Mesothelial cell of epicardium (in vitro differentiated cells): ENCODE measurements around the gene EIF2B5. TPM values are rescaled to one million over a fixed set of nuclear protein-coding genes. Genes with fewer than 3 reads are reported as not detected.
A peak's percentile ranks its signal among the peaks of the same experiment; 100 is the strongest.

Experiments
- DNase-seq, 2 experiments: peaks; one replicate each; pipeline ENCODE4 v3.0.0; 2021; ENCODE audit warnings: low spot score in 2 of 2; ENCODE audit not compliant: unreplicated experiment in 2 of 2
- H3K27ac Mint-ChIP-seq: 2 replicates; pipeline ENCODE4 v1.8.0; 2021; ENCODE audit warnings: mixed read lengths
- H3K27me3 Mint-ChIP-seq: 2 replicates; pipeline ENCODE4 v1.8.0; 2021; ENCODE audit warnings: low read depth, mixed read lengths
- H3K36me3 Mint-ChIP-seq: 2 replicates; pipeline ENCODE4 v1.8.0; 2021; ENCODE audit warnings: mixed read lengths
- H3K4me1 Mint-ChIP-seq: 2 replicates; pipeline ENCODE4 v1.8.0; 2021; ENCODE audit warnings: mixed read lengths
- H3K4me3 Mint-ChIP-seq: 2 replicates; pipeline ENCODE4 v1.8.0; 2021; ENCODE audit warnings: mild to moderate bottlenecking, moderate library complexity, mixed read lengths
- H3K9me3 Mint-ChIP-seq: 2 replicates; pipeline ENCODE4 v1.8.0; 2021; ENCODE audit warnings: mixed read lengths
- total RNA-seq: library from RNA; stranded (reverse); gene quantifications from 3 replicates; pipeline ENCODE4 v1.2.1, GENCODE V29; 2021
- TF ChIP-seq, protein P1 (sequence below): fragments of 200-600 bp; sonication (generic); IDR thresholded peaks from one replicate; pipeline ENCODE4 v1.5.0; 2021; ENCODE audit warnings: antibody characterized with exemption; ENCODE audit not compliant: unreplicated experiment

EIF2B5 gene
- total RNA-seq, 1 donor from 2014 or later, result 42.2 TPM

DNA sequence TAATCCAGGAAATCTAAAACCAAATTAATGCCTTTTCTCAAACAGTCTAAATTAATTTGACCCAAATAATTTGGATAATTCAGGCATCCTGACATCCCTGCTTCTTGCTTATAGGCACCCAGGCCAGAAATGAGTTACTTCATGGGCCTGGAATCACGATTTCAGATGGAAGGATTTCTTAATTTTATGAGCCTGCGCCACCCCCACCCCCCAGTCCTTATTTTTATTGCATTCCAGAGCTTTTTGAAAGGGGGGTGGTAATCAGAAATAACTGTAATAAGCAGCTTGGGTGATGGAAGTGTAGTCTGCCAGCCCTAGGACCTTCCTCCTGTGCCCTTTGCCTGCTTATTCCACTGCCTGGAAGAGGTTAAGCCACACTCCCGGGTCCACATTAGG, 40.8 kb downstream of the EIF2B5 start:
- Mint-ChIP-seq H3K27me3 (no peaks in the 10 kb centered on the region), H3K27ac (peak overlapping the region; percentile 98), H3K9me3 (no peaks in the 10 kb centered on the region), H3K36me3 (peaks cover 30% of the 10 kb centered on the region), H3K4me3 (peak overlapping the region; percentile 86), H3K4me1 (peaks cover 35% of the 10 kb centered on the region)
- TF ChIP-seq, protein P1, sequence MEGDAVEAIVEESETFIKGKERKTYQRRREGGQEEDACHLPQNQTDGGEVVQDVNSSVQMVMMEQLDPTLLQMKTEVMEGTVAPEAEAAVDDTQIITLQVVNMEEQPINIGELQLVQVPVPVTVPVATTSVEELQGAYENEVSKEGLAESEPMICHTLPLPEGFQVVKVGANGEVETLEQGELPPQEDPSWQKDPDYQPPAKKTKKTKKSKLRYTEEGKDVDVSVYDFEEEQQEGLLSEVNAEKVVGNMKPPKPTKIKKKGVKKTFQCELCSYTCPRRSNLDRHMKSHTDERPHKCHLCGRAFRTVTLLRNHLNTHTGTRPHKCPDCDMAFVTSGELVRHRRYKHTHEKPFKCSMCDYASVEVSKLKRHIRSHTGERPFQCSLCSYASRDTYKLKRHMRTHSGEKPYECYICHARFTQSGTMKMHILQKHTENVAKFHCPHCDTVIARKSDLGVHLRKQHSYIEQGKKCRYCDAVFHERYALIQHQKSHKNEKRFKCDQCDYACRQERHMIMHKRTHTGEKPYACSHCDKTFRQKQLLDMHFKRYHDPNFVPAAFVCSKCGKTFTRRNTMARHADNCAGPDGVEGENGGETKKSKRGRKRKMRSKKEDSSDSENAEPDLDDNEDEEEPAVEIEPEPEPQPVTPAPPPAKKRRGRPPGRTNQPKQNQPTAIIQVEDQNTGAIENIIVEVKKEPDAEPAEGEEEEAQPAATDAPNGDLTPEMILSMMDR, result no peak
- DNase-seq, result no peak

DNA sequence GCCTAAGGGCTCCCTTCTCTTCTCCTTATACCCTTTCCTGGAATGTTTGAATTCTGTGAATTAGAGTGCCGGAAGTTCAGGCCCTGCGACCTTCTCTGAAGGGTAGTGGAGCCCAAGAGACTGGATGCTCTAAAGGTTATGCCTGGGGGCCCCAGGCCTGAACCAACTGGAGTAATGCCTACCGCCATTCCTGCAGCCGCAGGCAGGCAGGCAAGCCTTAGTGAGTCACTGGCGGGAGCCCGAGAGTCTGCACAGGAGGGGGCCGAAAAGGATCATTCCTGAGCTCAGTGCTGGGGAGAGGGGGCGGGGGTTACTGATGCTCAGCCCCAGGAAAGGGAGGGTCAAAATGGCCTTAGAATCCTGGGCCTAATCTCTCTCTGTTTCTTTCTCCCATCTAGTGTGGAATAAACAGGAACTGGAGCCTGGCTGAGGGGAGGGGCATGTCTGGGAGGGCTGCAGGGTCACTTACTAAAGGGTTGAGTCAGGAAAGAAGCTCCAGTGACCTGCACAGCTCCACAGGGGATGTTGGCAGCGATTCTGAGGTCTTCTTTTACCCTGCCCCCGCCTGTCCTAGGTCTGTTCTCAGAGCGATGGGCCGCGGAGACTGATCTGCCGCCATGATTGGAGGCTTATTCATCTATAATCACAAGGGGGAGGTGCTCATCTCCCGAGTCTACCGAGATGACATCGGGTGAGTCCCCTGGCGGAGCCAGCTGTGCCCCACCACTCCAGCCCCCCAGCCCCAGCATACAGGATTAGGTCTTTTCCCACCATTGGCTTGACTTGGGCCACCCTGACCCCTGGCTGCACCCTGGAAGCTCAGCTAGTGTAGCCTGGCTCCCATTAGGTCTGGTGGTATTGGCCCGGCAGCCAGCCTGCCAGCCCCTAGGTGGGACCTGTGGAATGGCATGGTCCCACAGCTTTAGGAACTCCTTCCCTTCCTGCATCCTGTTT, 41.5 kb downstream of the EIF2B5 start:
- peak overlapping the region; percentile 86 for H3K4me3 Mint-ChIP-seq
- DNase-seq, result peak in 1 of 2 experiments; percentile 63
- peaks cover 26% of the 10 kb centered on the region for H3K36me3 Mint-ChIP-seq
- H3K9me3 Mint-ChIP-seq, result no peaks in the 10 kb centered on the region
- TF ChIP-seq, protein P1, result no peak
- H3K27ac Mint-ChIP-seq, result peak overlapping the region; percentile 98
- peaks cover 35% of the 10 kb centered on the region for H3K4me1 Mint-ChIP-seq
- H3K27me3 Mint-ChIP-seq, result no peaks in the 10 kb centered on the region

DNA sequence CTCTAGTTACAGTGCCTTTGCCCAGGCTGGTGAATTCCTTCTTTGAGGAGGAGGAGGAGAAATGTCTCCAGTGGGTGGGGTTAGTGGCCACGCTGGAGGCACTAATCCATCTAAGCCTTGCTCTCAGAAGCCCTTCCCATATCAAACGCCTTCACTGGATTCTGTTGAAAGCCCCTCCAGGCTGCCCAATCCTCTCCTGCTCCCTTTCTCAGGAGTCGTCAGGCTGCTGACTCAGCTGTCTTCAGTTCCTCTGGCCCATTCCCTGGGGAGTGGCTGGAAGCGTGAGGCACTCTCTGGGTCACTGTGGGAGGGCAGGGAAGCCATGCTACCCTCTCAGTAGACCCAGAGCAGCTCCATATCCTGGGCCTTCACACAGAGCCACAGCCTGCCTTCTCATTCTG, 42.2 kb downstream of the EIF2B5 start:
- no peak for DNase-seq
- H3K27ac Mint-ChIP-seq, result peak overlapping the region; percentile 98

DNA sequence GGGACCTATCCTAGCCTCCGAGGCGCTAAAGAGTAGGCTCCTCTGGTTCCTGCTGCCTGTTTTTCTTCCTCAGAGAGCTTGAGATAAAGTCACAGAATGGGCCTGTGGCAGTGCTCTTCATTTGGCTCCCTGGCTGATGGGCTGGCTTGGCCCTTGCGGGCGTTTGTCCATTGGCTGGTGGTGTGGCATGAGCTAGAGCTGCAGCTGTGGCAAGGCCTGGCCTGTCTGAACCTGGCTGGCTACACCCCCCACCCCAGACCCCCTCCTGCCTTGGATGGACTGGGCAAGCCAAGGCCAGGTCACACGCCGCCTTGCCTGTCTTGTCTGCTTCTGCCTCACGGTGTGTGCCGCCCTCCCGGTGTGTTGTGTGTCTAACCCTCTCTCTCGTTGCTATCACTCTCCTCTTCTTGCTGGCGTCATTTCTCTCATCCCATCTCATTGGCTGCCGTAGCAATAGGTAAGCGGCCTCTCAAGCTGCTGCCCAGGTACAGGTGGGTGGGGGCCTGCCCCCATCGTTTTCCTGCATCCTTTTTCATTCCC, 42.7 kb downstream of the EIF2B5 start:
- Mint-ChIP-seq H3K36me3 (peaks cover 28% of the 10 kb centered on the region), H3K27me3 (no peaks in the 10 kb centered on the region), H3K27ac (peak overlapping the region; percentile 98), H3K4me1 (peaks cover 35% of the 10 kb centered on the region), H3K4me3 (peak overlapping the region; percentile 34), H3K9me3 (no peaks in the 10 kb centered on the region)
- TF ChIP-seq, protein P1, result no peak
- DNase-seq, result no peak

More for the DNA sequence above, 42.2 kb downstream of the EIF2B5 start:
- no peaks in the 10 kb centered on the region for H3K27me3 Mint-ChIP-seq
- peaks cover 35% of the 10 kb centered on the region for H3K4me1 Mint-ChIP-seq
- peak overlapping the region; percentile 86 for H3K4me3 Mint-ChIP-seq
- H3K36me3 Mint-ChIP-seq, result peaks cover 26% of the 10 kb centered on the region
- H3K9me3 Mint-ChIP-seq, result no peaks in the 10 kb centered on the region
- TF ChIP-seq, protein P1, result no peak

DNA sequence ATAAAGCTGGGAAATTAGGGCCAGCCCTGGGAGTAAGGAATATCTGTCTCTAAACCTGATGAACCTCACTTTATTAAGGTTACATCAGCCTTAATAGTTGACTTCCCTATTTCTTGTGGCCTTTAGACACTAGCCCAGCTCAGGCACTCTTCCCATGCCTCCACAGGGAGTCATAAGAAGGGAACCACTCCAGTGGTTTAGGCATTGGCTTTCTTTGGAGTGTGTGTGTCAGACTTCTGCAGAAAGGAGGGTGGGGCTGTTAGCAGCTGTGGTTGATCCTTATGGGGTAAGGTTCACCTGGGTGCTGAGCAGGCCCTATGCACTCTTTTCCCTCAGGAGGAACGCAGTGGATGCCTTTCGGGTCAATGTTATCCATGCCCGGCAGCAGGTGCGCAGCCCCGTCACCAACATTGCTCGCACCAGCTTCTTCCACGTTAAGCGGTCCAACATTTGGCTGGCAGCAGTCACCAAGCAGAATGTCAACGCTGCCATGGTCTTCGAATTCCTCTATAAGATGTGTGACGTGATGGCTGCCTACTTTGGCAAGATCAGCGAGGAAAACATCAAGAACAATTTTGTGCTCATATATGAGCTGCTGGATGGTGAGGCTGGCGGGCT, 43.5 kb downstream of the EIF2B5 start:
- H3K9me3 Mint-ChIP-seq, result no peaks in the 10 kb centered on the region
- H3K36me3 Mint-ChIP-seq, result peaks cover 28% of the 10 kb centered on the region

More for the DNA sequence above, 43.5 kb downstream of the EIF2B5 start:
- H3K4me1 Mint-ChIP-seq, result peaks cover 35% of the 10 kb centered on the region
- no peak for DNase-seq
- H3K27me3 Mint-ChIP-seq, result no peaks in the 10 kb centered on the region
- TF ChIP-seq, protein P1, result no peak
- peak overlapping the region; percentile 39 for H3K27ac Mint-ChIP-seq
- no peak overlapping the region for H3K4me3 Mint-ChIP-seq
